Neural cell (in vitro differentiated cells): ENCODE measurements around the gene RNF144B. TPM values are rescaled to one million over a fixed set of nuclear protein-coding genes. Genes with fewer than 3 reads are reported as not detected.

Experiments
- H2AFZ ChIP-seq: fragments of 200-600, 300-800 bp; sonication (generic), shearing (Covaris generic); 2 replicates; pipeline ENCODE4 v1.6.0; 2014; ENCODE audit warnings: low read depth, mild to moderate bottlenecking, antibody characterized with exemption, low read length, moderate library complexity
- H3F3A ChIP-seq: fragments of 200-600 bp; shearing (Covaris generic); 2 replicates; pipeline ENCODE4 v1.6.1; 2016; ENCODE audit warnings: mild to moderate bottlenecking, moderate library complexity, mixed read lengths, antibody characterized with exemption, low read length; ENCODE audit not compliant: insufficient read depth, poor library complexity, severe bottlenecking
- H3K27ac ChIP-seq: fragments of 200-600, 300-800 bp; sonication (generic), shearing (Covaris generic); 2 replicates; pipeline ENCODE4 v1.5.1; 2014; ENCODE audit warnings: mild to moderate bottlenecking, low read length, moderate library complexity
- H3K27me3 ChIP-seq: fragments of 300-800, 200-600 bp; sonication (generic), shearing (Covaris generic); 2 replicates; pipeline ENCODE4 v1.6.0; 2014; ENCODE audit warnings: mild to moderate bottlenecking, low read depth, low read length, moderate library complexity; ENCODE audit not compliant: insufficient read depth
- H3K36me3 ChIP-seq: fragments of 300-800, 200-600 bp; sonication (generic), shearing (Covaris generic); 2 replicates; pipeline ENCODE4 v1.5.1; 2014; ENCODE audit warnings: mild to moderate bottlenecking, antibody characterized with exemption, low read length, moderate library complexity; ENCODE audit not compliant: insufficient read depth
- H3K4me2 ChIP-seq: fragments of 300-800, 200-600 bp; sonication (generic), shearing (Covaris generic); 2 replicates; pipeline ENCODE4 v1.6.0; 2014; ENCODE audit warnings: mild to moderate bottlenecking, low read length
- H3K4me3 ChIP-seq: fragments of 300-800, 200-600 bp; sonication (generic), shearing (Covaris generic); 2 replicates; pipeline ENCODE4 v1.5.1; 2014; ENCODE audit warnings: mild to moderate bottlenecking, low read length, moderate library complexity
- H3K79me2 ChIP-seq: fragments of 200-600 bp; shearing (Covaris generic); replicated peaks from 2 replicates; pipeline ENCODE4 v1.6.0; 2014; ENCODE audit warnings: mild to moderate bottlenecking, low read length, moderate library complexity; ENCODE audit not compliant: insufficient read depth
- H3K9ac ChIP-seq: fragments of 300-800, 200-600 bp; sonication (generic), shearing (Covaris generic); 2 replicates; pipeline ENCODE4 v1.6.1; 2016; ENCODE audit warnings: mild to moderate bottlenecking, low read length, mixed read lengths
- H3K9me2 ChIP-seq: fragments of 200-600 bp; shearing (Covaris generic); 2 replicates; pipeline ENCODE4 v1.6.1; 2016; ENCODE audit warnings: mild to moderate bottlenecking, low read length, mixed read lengths; ENCODE audit not compliant: insufficient read depth
- H3K9me3 ChIP-seq: fragments of 200-600, 300-800 bp; sonication (generic), shearing (Covaris generic); 2 replicates; pipeline ENCODE4 v1.6.1; 2016; ENCODE audit warnings: mild to moderate bottlenecking, mixed run types, low read length, moderate library complexity, mixed read lengths
- H4K20me1 ChIP-seq: fragments of 200-600 bp; shearing (Covaris generic); 2 replicates; pipeline ENCODE4 v1.6.1; 2016; ENCODE audit warnings: mild to moderate bottlenecking, mixed run types; ENCODE audit not compliant: insufficient read depth
- EP300 ChIP-seq: fragments of 450-650 bp; conservative IDR thresholded peaks from 2 replicates; pipeline ENCODE4 v1.6.1; 2014; ENCODE audit warnings: antibody characterized with exemption, mild to moderate bottlenecking, moderate library complexity; ENCODE audit not compliant: poor library complexity, severe bottlenecking
- EZH2 ChIP-seq: fragments of 200-600, 300-800 bp; shearing (Covaris generic), sonication (generic); IDR thresholded peaks from 2 replicates; pipeline ENCODE4 v1.6.1; 2014; ENCODE audit warnings: antibody characterized with exemption, low read length, borderline replicate concordance, mild to moderate bottlenecking; ENCODE audit not compliant: insufficient read depth, poor library complexity, severe bottlenecking
- MXI1 ChIP-seq: fragments of 450-650 bp; conservative IDR thresholded peaks from 2 replicates; pipeline ENCODE4 v1.6.1; 2014; ENCODE audit warnings: antibody characterized with exemption, mild to moderate bottlenecking; ENCODE audit not compliant: poor library complexity, severe bottlenecking
- POLR2AphosphoS5 ChIP-seq: IDR thresholded peaks from 2 replicates; pipeline ENCODE4 v1.6.1; 2012
- RAD21 ChIP-seq: fragments of 450-650 bp; conservative IDR thresholded peaks from 2 replicates; pipeline ENCODE4 v1.6.1; 2014; ENCODE audit warnings: antibody characterized with exemption, mild to moderate bottlenecking, moderate library complexity
- SMC3 ChIP-seq: fragments of 450-650 bp; conservative IDR thresholded peaks from 2 replicates; pipeline ENCODE4 v1.6.1; 2014; ENCODE audit warnings: antibody characterized with exemption, mild to moderate bottlenecking, moderate library complexity; ENCODE audit not compliant: poor library complexity
- TAF1 ChIP-seq: IDR thresholded peaks from 2 replicates; pipeline ENCODE4 v1.6.1; 2012; ENCODE audit warnings: low read depth
- polyA plus RNA-seq: library from polyadenylated mRNA; depleted of rRNA; stranded (reverse); fragments of >200 nt; gene quantifications from 2 replicates; pipeline ENCODE4 v1.2.3, GENCODE V29; 2014
- TF ChIP-seq, protein P1 (sequence below): fragments of 450-650 bp; IDR thresholded peaks from 2 replicates; pipeline ENCODE4 v1.5.1; 2014; ENCODE audit warnings: antibody characterized with exemption, mild to moderate bottlenecking, moderate library complexity; ENCODE audit not compliant: poor library complexity, severe bottlenecking
- TF ChIP-seq, protein P2 (sequence below): IDR thresholded peaks from 2 replicates; pipeline ENCODE4 v1.6.1; 2012; ENCODE audit warnings: borderline replicate concordance

Gene RNF144B
- polyA plus RNA-seq, 1 donor from 2014 or later: 0.15 TPM

DNA sequence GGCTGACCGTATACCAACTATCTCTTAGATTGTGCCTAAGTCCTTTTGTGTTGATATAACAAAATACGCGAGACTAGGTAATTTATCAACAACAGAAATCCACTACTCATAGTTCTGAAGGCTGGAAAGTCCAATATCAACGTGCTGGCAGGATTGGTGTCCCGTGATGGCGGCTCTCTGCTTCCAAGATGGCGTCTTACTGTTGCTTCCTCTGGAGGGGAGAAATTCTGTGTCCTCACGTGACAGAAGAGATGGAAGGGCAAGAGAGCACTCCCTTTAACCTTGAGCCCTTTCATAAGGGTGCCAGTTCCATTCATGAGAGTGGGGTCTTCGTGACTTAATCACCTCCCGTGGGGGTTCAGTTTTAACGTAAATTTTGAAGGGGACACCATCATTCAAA lies 28.1 kb downstream of the RNF144B start:
- no peak overlapping the region for H3K9ac ChIP-seq
- H3K27me3 ChIP-seq: no peaks in the 10 kb centered on the region
- H3K4me3 ChIP-seq: no peak overlapping the region
- H3K9me3 ChIP-seq: no peaks in the 10 kb centered on the region
- no peaks in the 10 kb centered on the region for H4K20me1 ChIP-seq
- no peaks in the 10 kb centered on the region for H3K9me2 ChIP-seq
- H2AFZ ChIP-seq: no peak overlapping the region
- no peak for TF ChIP-seq TAF1
- no peak for TF ChIP-seq SMC3
- no peak for TF ChIP-seq POLR2AphosphoS5
- no peaks in the 10 kb centered on the region for H3K79me2 ChIP-seq
- H3K27ac ChIP-seq: no peak overlapping the region
- no peak overlapping the region for H3K4me2 ChIP-seq
- H3K36me3 ChIP-seq: no peaks in the 10 kb centered on the region
- no peaks in the 10 kb centered on the region for H3F3A ChIP-seq

DNA sequence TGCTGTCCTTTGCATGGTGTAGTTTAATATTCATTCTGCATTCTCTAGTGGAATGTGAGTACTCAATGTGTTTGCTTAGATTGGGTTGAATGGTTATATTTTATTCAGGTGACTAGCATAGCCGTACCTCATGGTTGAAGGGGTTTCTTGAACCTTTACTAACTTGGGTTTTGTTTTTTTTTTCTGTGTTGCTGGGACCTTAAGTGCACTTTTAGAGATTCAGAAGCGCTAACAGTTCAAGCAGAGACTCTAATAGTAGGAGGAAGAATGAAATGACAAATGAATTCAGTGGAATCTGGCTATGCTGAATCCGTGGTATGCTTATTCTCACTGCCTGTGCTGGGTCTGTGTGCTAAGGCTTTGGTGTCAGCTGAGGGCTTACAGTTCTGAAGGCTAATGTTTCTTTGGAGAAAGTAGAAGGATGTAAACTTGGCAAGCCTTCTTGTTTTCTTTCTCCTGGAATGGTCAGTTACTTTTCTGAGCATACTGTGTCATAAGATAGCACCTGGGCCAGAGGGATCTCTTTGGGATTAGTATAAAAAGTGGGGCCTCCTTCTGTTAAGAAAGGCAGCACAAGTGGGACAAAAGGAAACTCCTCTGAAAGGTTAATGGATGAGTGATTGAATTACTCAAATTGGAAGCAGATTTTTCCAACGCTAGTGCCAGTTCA lies 28.7 kb downstream of the RNF144B start:
- H4K20me1 ChIP-seq: no peaks in the 10 kb centered on the region
- no peak overlapping the region for H3K4me3 ChIP-seq
- H3K79me2 ChIP-seq: no peaks in the 10 kb centered on the region
- H2AFZ ChIP-seq: no peak overlapping the region
- TF ChIP-seq MXI1 (no peak), POLR2AphosphoS5 (no peak), TAF1 (no peak), EP300 (no peak), RAD21 (no peak), EZH2 (no peak), SMC3 (no peak)
- TF ChIP-seq, protein P1, sequence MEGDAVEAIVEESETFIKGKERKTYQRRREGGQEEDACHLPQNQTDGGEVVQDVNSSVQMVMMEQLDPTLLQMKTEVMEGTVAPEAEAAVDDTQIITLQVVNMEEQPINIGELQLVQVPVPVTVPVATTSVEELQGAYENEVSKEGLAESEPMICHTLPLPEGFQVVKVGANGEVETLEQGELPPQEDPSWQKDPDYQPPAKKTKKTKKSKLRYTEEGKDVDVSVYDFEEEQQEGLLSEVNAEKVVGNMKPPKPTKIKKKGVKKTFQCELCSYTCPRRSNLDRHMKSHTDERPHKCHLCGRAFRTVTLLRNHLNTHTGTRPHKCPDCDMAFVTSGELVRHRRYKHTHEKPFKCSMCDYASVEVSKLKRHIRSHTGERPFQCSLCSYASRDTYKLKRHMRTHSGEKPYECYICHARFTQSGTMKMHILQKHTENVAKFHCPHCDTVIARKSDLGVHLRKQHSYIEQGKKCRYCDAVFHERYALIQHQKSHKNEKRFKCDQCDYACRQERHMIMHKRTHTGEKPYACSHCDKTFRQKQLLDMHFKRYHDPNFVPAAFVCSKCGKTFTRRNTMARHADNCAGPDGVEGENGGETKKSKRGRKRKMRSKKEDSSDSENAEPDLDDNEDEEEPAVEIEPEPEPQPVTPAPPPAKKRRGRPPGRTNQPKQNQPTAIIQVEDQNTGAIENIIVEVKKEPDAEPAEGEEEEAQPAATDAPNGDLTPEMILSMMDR: no peak
- TF ChIP-seq, protein P2, sequence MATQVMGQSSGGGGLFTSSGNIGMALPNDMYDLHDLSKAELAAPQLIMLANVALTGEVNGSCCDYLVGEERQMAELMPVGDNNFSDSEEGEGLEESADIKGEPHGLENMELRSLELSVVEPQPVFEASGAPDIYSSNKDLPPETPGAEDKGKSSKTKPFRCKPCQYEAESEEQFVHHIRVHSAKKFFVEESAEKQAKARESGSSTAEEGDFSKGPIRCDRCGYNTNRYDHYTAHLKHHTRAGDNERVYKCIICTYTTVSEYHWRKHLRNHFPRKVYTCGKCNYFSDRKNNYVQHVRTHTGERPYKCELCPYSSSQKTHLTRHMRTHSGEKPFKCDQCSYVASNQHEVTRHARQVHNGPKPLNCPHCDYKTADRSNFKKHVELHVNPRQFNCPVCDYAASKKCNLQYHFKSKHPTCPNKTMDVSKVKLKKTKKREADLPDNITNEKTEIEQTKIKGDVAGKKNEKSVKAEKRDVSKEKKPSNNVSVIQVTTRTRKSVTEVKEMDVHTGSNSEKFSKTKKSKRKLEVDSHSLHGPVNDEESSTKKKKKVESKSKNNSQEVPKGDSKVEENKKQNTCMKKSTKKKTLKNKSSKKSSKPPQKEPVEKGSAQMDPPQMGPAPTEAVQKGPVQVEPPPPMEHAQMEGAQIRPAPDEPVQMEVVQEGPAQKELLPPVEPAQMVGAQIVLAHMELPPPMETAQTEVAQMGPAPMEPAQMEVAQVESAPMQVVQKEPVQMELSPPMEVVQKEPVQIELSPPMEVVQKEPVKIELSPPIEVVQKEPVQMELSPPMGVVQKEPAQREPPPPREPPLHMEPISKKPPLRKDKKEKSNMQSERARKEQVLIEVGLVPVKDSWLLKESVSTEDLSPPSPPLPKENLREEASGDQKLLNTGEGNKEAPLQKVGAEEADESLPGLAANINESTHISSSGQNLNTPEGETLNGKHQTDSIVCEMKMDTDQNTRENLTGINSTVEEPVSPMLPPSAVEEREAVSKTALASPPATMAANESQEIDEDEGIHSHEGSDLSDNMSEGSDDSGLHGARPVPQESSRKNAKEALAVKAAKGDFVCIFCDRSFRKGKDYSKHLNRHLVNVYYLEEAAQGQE: no peak
- H3K4me2 ChIP-seq: no peak overlapping the region
- no peaks in the 10 kb centered on the region for H3K9me2 ChIP-seq
- H3K27ac ChIP-seq: no peak overlapping the region
- no peak overlapping the region for H3K9ac ChIP-seq
- no peaks in the 10 kb centered on the region for H3K27me3 ChIP-seq
- H3K36me3 ChIP-seq: no peaks in the 10 kb centered on the region
- H3F3A ChIP-seq: no peaks in the 10 kb centered on the region
- H3K9me3 ChIP-seq: no peaks in the 10 kb centered on the region

DNA sequence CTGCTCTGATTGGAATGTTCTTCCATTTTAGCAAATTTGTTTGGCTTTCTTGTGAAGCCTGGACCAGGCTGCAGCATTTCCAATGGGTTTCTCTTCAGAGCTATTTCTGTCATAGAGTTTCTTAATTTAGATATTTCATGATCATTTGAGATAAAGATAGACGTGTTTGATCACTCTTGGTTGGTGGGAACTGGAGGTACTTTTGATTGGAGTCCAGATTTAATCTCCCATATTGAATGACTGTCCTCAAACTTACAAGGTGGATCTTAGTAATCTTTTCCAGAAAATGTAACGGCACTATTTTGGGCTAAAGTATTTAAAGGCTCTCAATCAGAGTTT lies 29.2 kb downstream of the RNF144B start:
- no peak overlapping the region for H3K4me2 ChIP-seq
- no peaks in the 10 kb centered on the region for H4K20me1 ChIP-seq
- H3F3A ChIP-seq: no peaks in the 10 kb centered on the region
- no peak overlapping the region for H2AFZ ChIP-seq
- no peaks in the 10 kb centered on the region for H3K36me3 ChIP-seq
- H3K9ac ChIP-seq: no peak overlapping the region
- H3K9me3 ChIP-seq: no peaks in the 10 kb centered on the region
- no peak overlapping the region for H3K27ac ChIP-seq
- no peaks in the 10 kb centered on the region for H3K27me3 ChIP-seq
- H3K9me2 ChIP-seq: no peaks in the 10 kb centered on the region
- H3K79me2 ChIP-seq: no peaks in the 10 kb centered on the region
- H3K4me3 ChIP-seq: no peak overlapping the region
- no peak for TF ChIP-seq SMC3
- TF ChIP-seq EZH2: no peak
- TF ChIP-seq MXI1: no peak
